ENCODE results near the gene TSPAN17.

Gene TSPAN17

GRCh38 chr5:176704355-176704754 is 57.1 kb downstream of the TSPAN17 start:
- Histone ChIP-seq H3K9me3 (ENCODE audit: insufficient read depth, low read depth, low read length) (no peaks in the 10 kb centered on the region), H3K27ac (ENCODE audit: low read length) (no peak overlapping the region), H3K4me1 (ENCODE audit: insufficient read depth, low read length) (peaks cover 4% of the 10 kb centered on the region; the same call in 1 of the 2 replicates), H3K9ac (ENCODE audit: low read depth, low read length) (no peak overlapping the region), H3K36me3 (ENCODE audit: insufficient read depth, low read depth, low read length) (no peaks in the 10 kb centered on the region), H3K27me3 (ENCODE audit: insufficient read depth, low read length) (no peaks in the 10 kb centered on the region), H3K4me3 (ENCODE audit: low read length) (no peak overlapping the region)

GRCh38 chr5:176704817-176705216 is 57.5 kb downstream of the TSPAN17 start:
- H3K36me3 ChIP-seq (ENCODE audit: insufficient read depth, low read depth, low read length): no peaks in the 10 kb centered on the region
- H3K4me1 ChIP-seq (ENCODE audit: insufficient read depth, low read length): peaks cover 4% of the 10 kb centered on the region; the same call in 1 of the 2 replicates
- no peak overlapping the region for H3K27ac ChIP-seq (ENCODE audit: low read length)
- H3K27me3 ChIP-seq (ENCODE audit: insufficient read depth, low read length): no peaks in the 10 kb centered on the region
- H3K4me3 ChIP-seq (ENCODE audit: low read length): no peak overlapping the region
- H3K9ac ChIP-seq (ENCODE audit: low read depth, low read length): no peak overlapping the region
- no peaks in the 10 kb centered on the region for H3K9me3 ChIP-seq (ENCODE audit: insufficient read depth, low read depth, low read length)

All from iPS-20b (cell line).